SK-N-SH (cell line): ENCODE results near the gene SIRT5. TPM values are rescaled to one million over a fixed set of nuclear protein-coding genes. Genes with fewer than 3 reads are reported as not detected.

Experiments
- CTCF ChIA-PET: fragments of 300-600, 350-600 bp; formaldehyde crosslinking; extraction: SDS; loops from one replicate; lab custom pipeline; 2021; lab: Yijun Ruan, JAX
- POLR2A ChIA-PET: fragments of 350-600 bp; sonication (Branson Sonifier 250); formaldehyde crosslinking; extraction: SDS; loops from one replicate; lab custom pipeline; 2020; ENCODE audit warnings: antibody characterized with exemption, inconsistent platforms; lab: Yijun Ruan, JAX
- DNase-seq: peaks from one replicate; pipeline ENCODE4 v3.0.0; 2012
- H2AFZ ChIP-seq: fragments of 200-600 bp; sonication (generic); 2 replicates; pipeline ENCODE4 v1.8.1; 2016; ENCODE audit warnings: antibody characterized with exemption, mild to moderate bottlenecking, low read depth
- H3F3A ChIP-seq: fragments of 200-600 bp; sonication (generic); replicated peaks from 2 replicates; pipeline ENCODE3; 2016; ENCODE audit warnings: antibody characterized with exemption, mild to moderate bottlenecking; ENCODE audit not compliant: insufficient read depth
- H3K27ac ChIP-seq, 2 experiments: fragments of 200-500 bp in 1 of 2; fragments of 200-600 bp in 1 of 2; sonication (Bioruptor generic) in 1 of 2; sonication (generic), shearing (Covaris generic) in 1 of 2; 2 replicates each; pipeline versions ENCODE4 v1.5.1 to v1.6.1; 2014 to 2016; ENCODE audit warnings: low read depth in 2 of 2, inconsistent platforms in 1 of 2, low read length in 1 of 2, mild to moderate bottlenecking in 1 of 2, mixed read lengths in 1 of 2
- H3K27me3 ChIP-seq: fragments of 200-600 bp; sonication (generic), shearing (Covaris generic); 2 replicates; pipeline ENCODE4 v1.6.1; 2016; ENCODE audit warnings: mixed run types; ENCODE audit not compliant: insufficient read depth
- H3K36me3 ChIP-seq, 2 experiments: fragments of 200-500 bp in 1 of 2; fragments of 200-600 bp in 1 of 2; sonication (Bioruptor generic) in 1 of 2; sonication (generic) in 1 of 2; replicated peaks in 1 of 2; 2 replicates each; pipeline versions ENCODE3 to v1.5.1; 2014 to 2016; ENCODE audit warnings: low read length in 1 of 2, mild to moderate bottlenecking in 1 of 2; ENCODE audit not compliant: insufficient read depth in 2 of 2, control insufficient read depth in 1 of 2
- H3K4me1 ChIP-seq, 2 experiments: fragments of 200-500 bp in 1 of 2; fragments of 200-600 bp in 1 of 2; sonication (Bioruptor generic) in 1 of 2; sonication (generic), shearing (Covaris generic) in 1 of 2; 2 replicates each; pipeline versions ENCODE4 v1.5.1 to v1.6.1; 2014 to 2016; ENCODE audit warnings: low read depth in 1 of 2, low read length in 1 of 2, mixed run types in 1 of 2; ENCODE audit not compliant: insufficient read depth in 2 of 2, control insufficient read depth in 1 of 2
- H3K4me2 ChIP-seq: fragments of 200-600 bp; sonication (generic), shearing (Covaris generic); 2 replicates; pipeline ENCODE4 v1.6.1; 2017; ENCODE audit warnings: mixed run types
- H3K4me3 ChIP-seq, 2 experiments: fragments of 200-500 bp in 1 of 2; fragments of 200-600 bp in 1 of 2; sonication (Bioruptor generic) in 1 of 2; sonication (generic), shearing (Covaris generic) in 1 of 2; 2 replicates each; pipeline versions ENCODE4 v1.5.1 to v1.8.1; 2014 to 2016; ENCODE audit warnings: low read depth in 2 of 2, inconsistent platforms in 1 of 2, low read length in 1 of 2, mild to moderate bottlenecking in 1 of 2, mixed read lengths in 1 of 2, moderate library complexity in 1 of 2
- H3K79me2 ChIP-seq: fragments of 200-600 bp; sonication (generic); 2 replicates; pipeline ENCODE4 v1.8.1; 2017; ENCODE audit warnings: mild to moderate bottlenecking; ENCODE audit not compliant: insufficient read depth
- H3K9ac ChIP-seq: fragments of 200-600 bp; sonication (generic); 2 replicates; pipeline ENCODE4 v1.6.1; 2017; ENCODE audit warnings: mixed run types
- H3K9me2 ChIP-seq: fragments of 200-600 bp; sonication (generic); 2 replicates; pipeline ENCODE4 v1.6.1; 2017; ENCODE audit warnings: mixed run types
- H3K9me3 ChIP-seq: fragments of 200-600 bp; sonication (generic); 2 replicates; pipeline ENCODE4 v1.6.1; 2017; ENCODE audit warnings: mixed run types, mild to moderate bottlenecking, moderate library complexity
- H4K20me1 ChIP-seq: fragments of 200-600 bp; sonication (generic); 2 replicates; pipeline ENCODE4 v1.6.1; 2017; ENCODE audit warnings: mild to moderate bottlenecking, mixed run types; ENCODE audit not compliant: insufficient read depth
- ELF1 ChIP-seq: IDR thresholded peaks from 2 replicates; pipeline ENCODE4 v1.4.0; 2012
- EP300 ChIP-seq, 2 experiments: IDR thresholded peaks; 2 replicates each; pipeline versions ENCODE4 v1.4.0 to v1.6.1; 2012; ENCODE audit warnings: borderline replicate concordance in 1 of 2, low read depth in 1 of 2, low read length in 1 of 2
- EZH2phosphoT487 ChIP-seq: fragments of 200-600 bp; sonication (generic); IDR thresholded peaks from 2 replicates; pipeline ENCODE4 v1.6.1; 2017; ENCODE audit warnings: low read depth, mixed run types, mild to moderate bottlenecking, antibody characterized with exemption, moderate library complexity, borderline replicate concordance
- FOSL2 ChIP-seq: IDR thresholded peaks from 2 replicates; pipeline ENCODE4 v1.4.0; 2012; ENCODE audit warnings: low read depth, mild to moderate bottlenecking, moderate library complexity, borderline replicate concordance
- FOXM1 ChIP-seq: IDR thresholded peaks from 2 replicates; pipeline ENCODE4 v1.4.0; 2012; ENCODE audit warnings: low read depth, mild to moderate bottlenecking
- GATA2 ChIP-seq: sonication (generic); formaldehyde crosslinking; IDR thresholded peaks from 2 replicates; pipeline ENCODE4 v1.5.0; 2020; ENCODE audit warnings: mild to moderate bottlenecking, missing genetic modification reagents
- MXI1 ChIP-seq: IDR thresholded peaks from 2 replicates; pipeline ENCODE4 v1.6.1; 2012; ENCODE audit warnings: mild to moderate bottlenecking, low read depth, low read length, improper control_type of control experiment
- NFIC ChIP-seq: IDR thresholded peaks from 2 replicates; pipeline ENCODE4 v1.4.0; 2012; ENCODE audit warnings: borderline replicate concordance
- POLR2AphosphoS5 ChIP-seq: IDR thresholded peaks from 2 replicates; pipeline ENCODE4 v1.6.1; 2012; ENCODE audit warnings: low read depth, low read length
- RAD21 ChIP-seq: IDR thresholded peaks from 2 replicates; pipeline ENCODE4 v1.6.1; 2012; ENCODE audit warnings: mild to moderate bottlenecking, low read length
- RCOR1 ChIP-seq: fragments of 150-350 bp; IDR thresholded peaks from 2 replicates; pipeline ENCODE4 v1.6.1; 2017; ENCODE audit warnings: antibody characterized with exemption, low read length
- RFX5 ChIP-seq: IDR thresholded peaks from 2 replicates; pipeline ENCODE4 v1.6.1; 2012; ENCODE audit warnings: mild to moderate bottlenecking, improper control_type of control experiment, low read length
- RXRA ChIP-seq: IDR thresholded peaks from 2 replicates; pipeline ENCODE4 v1.4.0; 2012; ENCODE audit warnings: low read depth, mild to moderate bottlenecking, borderline replicate concordance
- SIN3A ChIP-seq: IDR thresholded peaks from 2 replicates; pipeline ENCODE4 v1.6.1; 2012; ENCODE audit warnings: low read depth, mild to moderate bottlenecking, low read length, moderate library complexity, borderline replicate concordance
- TAF1 ChIP-seq: IDR thresholded peaks from 2 replicates; pipeline ENCODE4 v1.6.1; 2012; ENCODE audit warnings: low read depth, mild to moderate bottlenecking, low read length, moderate library complexity, borderline replicate concordance
- TCF12 ChIP-seq: IDR thresholded peaks from 2 replicates; pipeline ENCODE4 v1.4.0; 2012
- TEAD4 ChIP-seq: IDR thresholded peaks from 2 replicates; pipeline ENCODE4 v1.4.0; 2012; ENCODE audit warnings: mild to moderate bottlenecking, borderline replicate concordance; ENCODE audit not compliant: insufficient read depth
- WGBS: methylation state at CpG from one replicate; pipeline ENCODE4 v1.1.6; 2017; ENCODE audit warnings: low lambda C conversion rate; 5-methylcytosine and 5-hydroxymethylcytosine counted together
- polyA plus RNA-seq, 3 experiments: library from polyadenylated mRNA; depleted of rRNA; stranded (reverse); fragments of >200 nt; gene quantifications; 2 replicates each; pipeline ENCODE4 v1.2.3, GENCODE V29; 2012
- TF ChIP-seq, protein P1 (sequence below): IDR thresholded peaks from 2 replicates; pipeline ENCODE4 v1.6.1; 2012; ENCODE audit warnings: mild to moderate bottlenecking, low read depth, low read length, moderate library complexity

The SIRT5 gene
- polyA plus RNA-seq, 1 of the 3 experiments (the other 2 are of a cell fraction): 6.7 TPM

DNA sequence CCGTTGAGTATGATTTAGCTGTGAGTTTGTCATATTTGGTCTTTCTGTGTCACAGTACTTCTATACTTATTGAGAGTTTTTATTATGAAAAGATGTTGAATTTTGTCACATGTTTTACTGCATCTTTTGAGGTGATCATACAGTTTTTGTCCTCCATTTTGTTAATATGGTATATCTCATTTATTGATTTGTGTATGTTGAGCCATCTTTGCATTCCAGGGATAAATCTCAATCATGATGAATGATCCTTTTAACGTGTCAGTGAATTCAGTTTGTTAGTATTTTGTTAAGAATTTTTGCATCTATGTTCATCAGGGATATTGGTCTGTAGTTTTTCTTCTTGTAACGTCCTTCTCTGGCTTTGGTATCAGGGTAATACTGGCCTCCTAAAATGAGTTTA is 3.5 kb downstream of the SIRT5 start:
- ChIA-PET POLR2A (no interaction called here), CTCF (no interaction called here)
- H3K4me3 ChIP-seq: no peak overlapping the region
- peaks cover 0 to 7% of the 10 kb centered on the region in 2 experiments; a peak in 2 of 4 replicates for H3K4me1 ChIP-seq
- H3K9me2 ChIP-seq: no peaks in the 10 kb centered on the region
- peaks cover 5 to 19% of the 10 kb centered on the region in 2 experiments for H3K36me3 ChIP-seq
- no peak overlapping the region for H3K27ac ChIP-seq
- H3K79me2 ChIP-seq: peaks cover 8% of the 10 kb centered on the region; the same call in 1 of the 2 replicates
- no peaks in the 10 kb centered on the region for H3K27me3 ChIP-seq
- H2AFZ ChIP-seq: no peak overlapping the region
- H3K4me2 ChIP-seq: no peak overlapping the region
- 0 out of 2 replicates have a peak, but pooled peaks cover 3% of the 10 kb centered on the region for H3K9me3 ChIP-seq
- no peak overlapping the region for H3K9ac ChIP-seq
- 89% methylated on average over 3 of the region's 3 CpGs for WGBS
- no peak for DNase-seq
- H4K20me1 ChIP-seq: no peaks in the 10 kb centered on the region
- peaks cover 11% of the 10 kb centered on the region for H3F3A ChIP-seq
- no peak for TF ChIP-seq POLR2AphosphoS5
- no peak for TF ChIP-seq RAD21
- no peak for TF ChIP-seq RCOR1
- TF ChIP-seq RFX5: no peak
- TF ChIP-seq EP300 (IDR thresholded peaks at IDR 0.05; ENCODE audit: borderline replicate concordance in 1 of 2, low read depth in 1 of 2, low read length in 1 of 2): no peak

DNA sequence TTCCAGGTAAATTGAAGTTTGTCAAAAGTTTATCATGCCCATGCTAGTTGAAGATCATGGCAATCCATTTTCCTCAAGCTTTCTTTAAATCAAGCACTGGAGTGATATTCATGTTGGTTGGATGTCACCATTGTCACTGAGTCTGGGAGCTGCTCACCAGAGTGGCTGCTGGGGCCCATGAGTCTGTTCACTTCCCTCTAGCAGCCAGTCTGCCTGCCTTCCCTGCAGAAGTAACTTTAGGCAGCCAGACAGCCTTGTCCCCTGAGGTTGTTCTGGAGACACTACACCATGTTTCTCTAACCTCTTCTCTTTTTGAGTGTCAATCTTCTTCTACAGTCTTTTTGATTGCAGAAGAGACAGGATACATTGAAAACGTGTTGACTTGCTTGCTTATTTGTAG is 5.5 kb downstream of the SIRT5 start:
- CTCF ChIA-PET: no interaction called here
- POLR2A ChIA-PET: no interaction called here
- no peak overlapping the region for H2AFZ ChIP-seq
- DNase-seq: no peak
- 67% methylated on average over 1 of the region's 1 CpG for WGBS
- H3K4me1 ChIP-seq: no peaks in the 10 kb centered on the region; a peak in 1 of 4 replicates
- H3K27me3 ChIP-seq: no peaks in the 10 kb centered on the region
- H3K27ac ChIP-seq: no peak overlapping the region
- TF ChIP-seq, protein P1, sequence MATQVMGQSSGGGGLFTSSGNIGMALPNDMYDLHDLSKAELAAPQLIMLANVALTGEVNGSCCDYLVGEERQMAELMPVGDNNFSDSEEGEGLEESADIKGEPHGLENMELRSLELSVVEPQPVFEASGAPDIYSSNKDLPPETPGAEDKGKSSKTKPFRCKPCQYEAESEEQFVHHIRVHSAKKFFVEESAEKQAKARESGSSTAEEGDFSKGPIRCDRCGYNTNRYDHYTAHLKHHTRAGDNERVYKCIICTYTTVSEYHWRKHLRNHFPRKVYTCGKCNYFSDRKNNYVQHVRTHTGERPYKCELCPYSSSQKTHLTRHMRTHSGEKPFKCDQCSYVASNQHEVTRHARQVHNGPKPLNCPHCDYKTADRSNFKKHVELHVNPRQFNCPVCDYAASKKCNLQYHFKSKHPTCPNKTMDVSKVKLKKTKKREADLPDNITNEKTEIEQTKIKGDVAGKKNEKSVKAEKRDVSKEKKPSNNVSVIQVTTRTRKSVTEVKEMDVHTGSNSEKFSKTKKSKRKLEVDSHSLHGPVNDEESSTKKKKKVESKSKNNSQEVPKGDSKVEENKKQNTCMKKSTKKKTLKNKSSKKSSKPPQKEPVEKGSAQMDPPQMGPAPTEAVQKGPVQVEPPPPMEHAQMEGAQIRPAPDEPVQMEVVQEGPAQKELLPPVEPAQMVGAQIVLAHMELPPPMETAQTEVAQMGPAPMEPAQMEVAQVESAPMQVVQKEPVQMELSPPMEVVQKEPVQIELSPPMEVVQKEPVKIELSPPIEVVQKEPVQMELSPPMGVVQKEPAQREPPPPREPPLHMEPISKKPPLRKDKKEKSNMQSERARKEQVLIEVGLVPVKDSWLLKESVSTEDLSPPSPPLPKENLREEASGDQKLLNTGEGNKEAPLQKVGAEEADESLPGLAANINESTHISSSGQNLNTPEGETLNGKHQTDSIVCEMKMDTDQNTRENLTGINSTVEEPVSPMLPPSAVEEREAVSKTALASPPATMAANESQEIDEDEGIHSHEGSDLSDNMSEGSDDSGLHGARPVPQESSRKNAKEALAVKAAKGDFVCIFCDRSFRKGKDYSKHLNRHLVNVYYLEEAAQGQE: no peak
- TF ChIP-seq FOXM1 (no peak), TCF12 (no peak)
- H3K9me2 ChIP-seq: no peaks in the 10 kb centered on the region
- no peak overlapping the region for H3K4me2 ChIP-seq
- H3F3A ChIP-seq: peaks cover 9% of the 10 kb centered on the region
- H4K20me1 ChIP-seq: no peaks in the 10 kb centered on the region
- no peak overlapping the region for H3K9ac ChIP-seq
- H3K36me3 ChIP-seq: peaks cover 5 to 28% of the 10 kb centered on the region in 2 experiments
- H3K79me2 ChIP-seq: peaks cover 8% of the 10 kb centered on the region; the same call in 1 of the 2 replicates
- 0 out of 2 replicates have a peak, but pooled peaks cover 3% of the 10 kb centered on the region for H3K9me3 ChIP-seq
- H3K4me3 ChIP-seq: no peak overlapping the region

DNA sequence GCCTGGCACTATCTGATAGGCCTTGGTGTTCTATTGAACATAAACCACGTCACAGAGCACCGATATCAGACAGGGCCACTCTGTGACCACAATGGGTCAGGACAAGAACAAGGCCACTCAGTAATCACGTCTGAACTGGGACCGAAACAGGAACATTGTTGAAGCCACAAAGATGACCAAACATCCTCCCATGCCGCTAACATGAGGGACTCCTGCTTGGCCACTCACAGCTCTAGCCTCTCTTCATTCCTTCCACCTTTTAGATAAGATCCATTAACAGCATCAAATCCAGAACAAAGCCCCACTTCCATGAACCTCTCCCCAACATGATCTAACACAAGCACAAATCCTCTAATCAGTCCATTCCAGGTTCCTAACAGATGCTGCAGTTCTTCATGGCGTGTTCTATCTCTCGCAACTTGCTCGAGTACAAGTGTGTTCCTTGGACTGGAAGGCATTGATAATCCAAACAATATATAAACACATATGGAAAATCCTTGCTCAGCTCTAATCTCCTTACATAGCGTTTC is 7.4 kb downstream of the SIRT5 start:
- H3K27me3 ChIP-seq: no peaks in the 10 kb centered on the region
- H3K4me2 ChIP-seq: no peak overlapping the region
- H3K27ac ChIP-seq: no peak overlapping the region
- TF ChIP-seq NFIC (no peak), TEAD4 (no peak), GATA2 (no peak), TCF12 (no peak), RAD21 (no peak), RCOR1 (no peak), MXI1 (no peak), ELF1 (no peak), SIN3A (no peak), POLR2AphosphoS5 (no peak), EZH2phosphoT487 (no peak), RXRA (no peak), EP300 (IDR thresholded peaks at IDR 0.05; ENCODE audit: borderline replicate concordance in 1 of 2, low read depth in 1 of 2, low read length in 1 of 2) (no peak), TAF1 (no peak), FOSL2 (no peak)
- H3K4me3 ChIP-seq: no peak overlapping the region
- H3K9ac ChIP-seq: no peak overlapping the region
- WGBS: 93% methylated on average over 9 of the region's 9 CpGs
- no peak for DNase-seq
- H3K4me1 ChIP-seq: no peaks in the 10 kb centered on the region
- ChIA-PET POLR2A (no interaction called here), CTCF (no interaction called here)
- peaks cover 5 to 25% of the 10 kb centered on the region in 2 experiments for H3K36me3 ChIP-seq
- no peaks in the 10 kb centered on the region for H4K20me1 ChIP-seq
- H3K9me2 ChIP-seq: no peaks in the 10 kb centered on the region
- no peaks in the 10 kb centered on the region for H3K79me2 ChIP-seq
- H3K9me3 ChIP-seq: 0 out of 2 replicates have a peak, but pooled peaks cover 3% of the 10 kb centered on the region
- no peak overlapping the region for H2AFZ ChIP-seq
- no peaks in the 10 kb centered on the region for H3F3A ChIP-seq
